ENCODE data around the gene CD276. TPM values are rescaled to one million over a fixed set of nuclear protein-coding genes. Genes with fewer than 3 reads are reported as not detected.
"Not testable (repeated sequence)": the region's sequence is repeated elsewhere in the genome, so short reads cannot be mapped to it uniquely, and the experiment has no call there.

Gene CD276
- polyA plus RNA-seq, 4 donors = 7.8 to 86.5 (median 25.5) TPM

DNA sequence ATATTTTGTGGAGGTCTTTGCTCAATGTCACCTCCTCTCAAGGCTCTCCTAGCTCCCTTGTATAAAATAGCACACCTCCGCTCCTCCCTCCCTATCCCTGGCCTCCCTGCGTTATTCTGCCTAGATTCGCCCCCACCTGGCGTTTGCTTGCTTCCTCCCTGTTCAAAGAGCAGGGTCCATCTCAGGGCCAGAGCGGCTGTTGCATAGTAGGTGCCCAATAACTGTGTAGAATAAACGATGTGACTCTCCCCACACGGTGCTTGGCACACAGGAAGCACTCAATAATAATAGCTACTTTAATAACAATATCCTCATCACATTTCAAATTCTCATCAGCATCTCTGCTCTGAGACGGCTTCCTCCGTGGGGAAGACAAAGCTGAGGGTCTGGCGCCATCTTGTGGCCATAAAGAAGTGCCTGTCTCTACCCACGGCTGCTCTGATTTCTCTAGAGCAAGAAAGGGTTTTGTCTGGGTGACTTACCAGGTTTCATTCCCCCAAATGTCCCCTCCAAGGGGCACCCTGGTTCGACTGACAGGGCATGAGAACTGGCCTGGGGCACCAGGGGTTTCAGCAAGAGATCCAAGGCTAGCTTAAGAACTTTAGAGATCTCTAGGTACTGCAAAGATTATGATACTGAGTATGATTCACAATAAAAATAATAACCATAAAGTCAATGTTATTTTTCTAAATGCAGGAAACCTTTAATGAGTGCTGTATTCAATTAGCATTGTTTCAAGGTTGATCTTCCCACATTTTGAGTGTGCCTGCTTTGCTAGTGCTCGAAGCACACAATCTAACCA lies 16.1 kb downstream of the CD276 start:
- DNase-seq (peak; percentile 84 to 88), FAIRE-seq (no peak)
- Histone ChIP-seq H3K27me3 (ENCODE audit: control insufficient read depth in 3 of 3, insufficient read depth in 3 of 3, low read length in 3 of 3) (no peaks in the 10 kb centered on the region), H3K9me3 (ENCODE audit: control insufficient read depth in 2 of 2, insufficient read depth in 1 of 2, low read depth in 1 of 2, low read length in 1 of 2) (no peaks in the 10 kb centered on the region), H3K27ac (ENCODE audit: low read depth in 1 of 3, low read length in 2 of 3) (no peak overlapping the region), H3K4me3 (ENCODE audit: low read depth in 1 of 3, low read length in 3 of 3) (no peak overlapping the region), H3K36me3 (ENCODE audit: control insufficient read depth in 3 of 3, insufficient read depth in 2 of 3, low read depth in 1 of 3, low read length in 3 of 3) (peaks cover 0 to 58% (median 3%) of the 10 kb centered on the region in 3 donors), H3K4me1 (ENCODE audit: control insufficient read depth in 3 of 3, insufficient read depth in 2 of 3, low read depth in 1 of 3, low read length in 2 of 3) (peaks cover 0 to 9% (median 0%) of the 10 kb centered on the region in 3 donors)
- WGBS, 3 donors = 17 to 29% (median 20%) methylated on average over 13 of the region's 13 CpGs

DNA sequence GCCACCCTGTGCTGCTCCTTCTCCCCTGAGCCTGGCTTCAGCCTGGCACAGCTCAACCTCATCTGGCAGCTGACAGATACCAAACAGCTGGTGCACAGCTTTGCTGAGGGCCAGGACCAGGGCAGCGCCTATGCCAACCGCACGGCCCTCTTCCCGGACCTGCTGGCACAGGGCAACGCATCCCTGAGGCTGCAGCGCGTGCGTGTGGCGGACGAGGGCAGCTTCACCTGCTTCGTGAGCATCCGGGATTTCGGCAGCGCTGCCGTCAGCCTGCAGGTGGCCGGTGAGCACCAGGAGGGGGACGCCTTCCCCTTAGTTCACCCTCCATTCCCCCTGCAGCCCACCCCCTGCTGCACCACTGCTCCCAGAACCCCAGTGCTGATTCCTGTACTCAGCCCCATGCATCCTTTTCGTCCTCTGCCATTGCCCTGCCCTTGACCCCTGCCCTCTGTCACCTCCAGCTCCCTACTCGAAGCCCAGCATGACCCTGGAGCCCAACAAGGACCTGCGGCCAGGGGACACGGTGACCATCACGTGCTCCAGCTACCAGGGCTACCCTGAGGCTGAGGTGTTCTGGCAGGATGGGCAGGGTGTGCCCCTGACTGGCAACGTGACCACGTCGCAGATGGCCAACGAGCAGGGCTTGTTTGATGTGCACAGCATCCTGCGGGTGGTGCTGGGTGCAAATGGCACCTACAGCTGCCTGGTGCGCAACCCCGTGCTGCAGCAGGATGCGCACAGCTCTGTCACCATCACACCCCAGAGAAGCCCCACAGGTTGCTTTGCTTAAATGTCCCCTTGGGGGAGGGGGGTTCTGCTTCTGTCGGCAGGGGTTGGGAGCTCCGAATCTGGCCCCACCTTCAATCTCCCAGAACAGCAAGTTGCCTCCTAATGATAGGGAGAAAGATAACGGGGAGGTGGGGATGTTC lies 18.4 kb downstream of the CD276 start:
- DNase-seq; H3K27me3 ChIP-seq (ENCODE audit: control insufficient read depth in 3 of 3, insufficient read depth in 3 of 3, low read length in 3 of 3); H3K9me3 ChIP-seq (ENCODE audit: control insufficient read depth in 2 of 2, insufficient read depth in 1 of 2, low read depth in 1 of 2, low read length in 1 of 2); H3K4me1 ChIP-seq (ENCODE audit: control insufficient read depth in 3 of 3, insufficient read depth in 2 of 3, low read depth in 1 of 3, low read length in 2 of 3); H3K4me3 ChIP-seq (ENCODE audit: low read depth in 1 of 3, low read length in 3 of 3); H3K27ac ChIP-seq (ENCODE audit: low read depth in 1 of 3, low read length in 2 of 3); FAIRE-seq: not testable (repeated sequence)
- WGBS, 3 donors = 89 to 91% (median 89%) methylated on average over 28 to 33 of the region's 33 CpGs
- peaks cover 0 to 74% (median 3%) of the 10 kb centered on the region in 3 donors for H3K36me3 ChIP-seq (ENCODE audit: control insufficient read depth in 3 of 3, insufficient read depth in 2 of 3, low read depth in 1 of 3, low read length in 3 of 3)

- not testable (repeated sequence) for H3K27me3 ChIP-seq (ENCODE audit: control insufficient read depth in 3 of 3, insufficient read depth in 3 of 3, low read length in 3 of 3); H3K9me3 ChIP-seq (ENCODE audit: control insufficient read depth in 2 of 2, insufficient read depth in 1 of 2, low read depth in 1 of 2, low read length in 1 of 2); H3K4me3 ChIP-seq (ENCODE audit: low read depth in 1 of 3, low read length in 3 of 3); H3K4me1 ChIP-seq (ENCODE audit: control insufficient read depth in 3 of 3, insufficient read depth in 2 of 3, low read depth in 1 of 3, low read length in 2 of 3); FAIRE-seq; H3K27ac ChIP-seq (ENCODE audit: low read depth in 1 of 3, low read length in 2 of 3); DNase-seq
- WGBS, 3 donors = 89 to 90% (median 90%) methylated on average over 20 to 23 of the region's 23 CpGs
- peaks cover 0 to 80% (median 4%) of the 10 kb centered on the region in 3 donors for H3K36me3 ChIP-seq (ENCODE audit: control insufficient read depth in 3 of 3, insufficient read depth in 2 of 3, low read depth in 1 of 3, low read length in 3 of 3)
These were observed 19.4 kb downstream of the CD276 start for GRCh38 chr15:73703601-73704000.

GRCh38 chr15:73704142-73704868 lies 20.1 kb downstream of the CD276 start:
- not testable (repeated sequence) for H3K4me3 ChIP-seq (ENCODE audit: low read depth in 1 of 3, low read length in 3 of 3); H3K9me3 ChIP-seq (ENCODE audit: control insufficient read depth in 2 of 2, insufficient read depth in 1 of 2, low read depth in 1 of 2, low read length in 1 of 2); FAIRE-seq; H3K4me1 ChIP-seq (ENCODE audit: control insufficient read depth in 3 of 3, insufficient read depth in 2 of 3, low read depth in 1 of 3, low read length in 2 of 3); H3K27ac ChIP-seq (ENCODE audit: low read depth in 1 of 3, low read length in 2 of 3); H3K27me3 ChIP-seq (ENCODE audit: control insufficient read depth in 3 of 3, insufficient read depth in 3 of 3, low read length in 3 of 3); DNase-seq
- peaks cover 0 to 84% (median 4%) of the 10 kb centered on the region in 3 donors for H3K36me3 ChIP-seq (ENCODE audit: control insufficient read depth in 3 of 3, insufficient read depth in 2 of 3, low read depth in 1 of 3, low read length in 3 of 3)
- WGBS, 3 donors = 77 to 83% (median 82%) methylated on average over 20 to 23 of the region's 23 CpGs

DNA sequence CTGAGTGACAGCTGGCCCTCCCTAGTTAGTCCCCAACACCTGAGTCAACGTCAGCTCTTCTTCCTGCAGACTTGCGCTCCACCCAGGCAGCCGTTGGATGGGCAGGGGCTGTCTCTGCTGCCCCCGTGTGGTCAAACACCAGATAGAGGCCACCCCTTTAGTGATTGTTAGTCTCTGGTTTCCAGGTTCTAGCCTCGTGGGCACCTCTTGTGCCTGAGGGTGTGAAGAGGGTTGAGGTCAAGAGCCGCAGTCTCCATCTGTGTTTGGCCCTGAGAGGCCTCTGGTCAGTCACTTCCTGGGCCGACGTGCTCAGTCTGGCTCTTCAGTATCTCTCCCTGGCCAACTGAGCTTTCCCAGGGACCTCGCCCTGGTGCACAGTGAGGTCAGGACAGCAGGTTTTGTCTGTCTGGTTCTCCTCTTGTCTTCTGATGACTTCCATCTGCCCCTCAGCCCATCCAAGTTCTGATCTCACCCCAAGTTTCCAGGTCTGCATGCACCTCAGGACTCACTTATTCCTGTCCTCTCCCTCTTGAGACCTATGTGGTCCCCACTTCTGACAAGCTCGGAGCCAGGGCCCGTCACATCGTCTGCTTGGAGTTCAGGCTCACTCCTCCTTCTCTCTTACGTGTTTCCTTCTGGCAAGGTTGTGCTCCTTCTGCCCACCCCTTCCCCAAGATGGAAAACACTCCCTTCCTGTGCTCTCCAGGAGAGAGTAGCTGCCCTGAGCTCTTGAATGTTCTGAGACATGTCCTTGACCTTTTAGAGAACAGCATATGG lies 20.9 kb downstream of the CD276 start:
- FAIRE-seq (no peak), DNase-seq (peak; percentile 74 to 79)
- Histone ChIP-seq H3K27ac (ENCODE audit: low read depth in 1 of 3, low read length in 2 of 3) (no peak overlapping the region), H3K36me3 (ENCODE audit: control insufficient read depth in 3 of 3, insufficient read depth in 2 of 3, low read depth in 1 of 3, low read length in 3 of 3) (peaks cover 0 to 82% (median 4%) of the 10 kb centered on the region in 3 donors), H3K4me3 (ENCODE audit: low read depth in 1 of 3, low read length in 3 of 3) (no peak overlapping the region), H3K9me3 (ENCODE audit: control insufficient read depth in 2 of 2, insufficient read depth in 1 of 2, low read depth in 1 of 2, low read length in 1 of 2) (no peaks in the 10 kb centered on the region), H3K27me3 (ENCODE audit: control insufficient read depth in 3 of 3, insufficient read depth in 3 of 3, low read length in 3 of 3) (no peaks in the 10 kb centered on the region), H3K4me1 (ENCODE audit: control insufficient read depth in 3 of 3, insufficient read depth in 2 of 3, low read depth in 1 of 3, low read length in 2 of 3) (peaks cover 2 to 5% (median 3%) of the 10 kb centered on the region in 3 donors)
- 46 to 55% (median 50%) methylated on average over 13 of the region's 13 CpGs for WGBS, 3 donors

DNA sequence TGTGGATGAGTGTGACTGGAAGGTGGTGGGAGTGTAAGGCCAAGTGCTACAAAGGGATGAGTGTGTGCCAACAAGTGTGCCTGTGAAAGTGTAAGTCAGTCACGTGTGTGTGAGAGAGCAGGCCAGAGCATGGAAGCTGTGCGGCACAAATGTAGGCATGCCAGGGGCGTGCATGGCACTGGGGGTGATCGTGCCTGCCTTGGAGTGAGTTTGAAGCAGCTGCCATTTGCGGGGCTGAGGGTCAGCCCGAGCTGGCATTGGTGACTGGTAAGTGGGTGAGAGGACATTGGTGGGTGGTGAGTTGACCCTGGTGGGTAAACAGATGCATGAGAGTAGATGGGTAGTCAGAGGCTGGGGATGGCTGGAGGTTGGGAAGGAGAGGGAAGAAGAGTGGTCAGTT lies 24.5 kb downstream of the CD276 start:
- Histone ChIP-seq H3K27ac (ENCODE audit: low read depth in 1 of 3, low read length in 2 of 3) (no peak overlapping the region), H3K9me3 (ENCODE audit: control insufficient read depth in 2 of 2, insufficient read depth in 1 of 2, low read depth in 1 of 2, low read length in 1 of 2) (no peaks in the 10 kb centered on the region), H3K27me3 (ENCODE audit: control insufficient read depth in 3 of 3, insufficient read depth in 3 of 3, low read length in 3 of 3) (no peaks in the 10 kb centered on the region), H3K4me1 (ENCODE audit: control insufficient read depth in 3 of 3, insufficient read depth in 2 of 3, low read depth in 1 of 3, low read length in 2 of 3) (peaks cover 2 to 5% (median 3%) of the 10 kb centered on the region in 3 donors), H3K36me3 (ENCODE audit: control insufficient read depth in 3 of 3, insufficient read depth in 2 of 3, low read depth in 1 of 3, low read length in 3 of 3) (peaks cover 0 to 90% (median 2%) of the 10 kb centered on the region in 3 donors), H3K4me3 (ENCODE audit: low read depth in 1 of 3, low read length in 3 of 3) (no peak overlapping the region)
- no peak for FAIRE-seq
- 91 to 98% (median 93%) methylated on average over 6 of the region's 6 CpGs for WGBS, 3 donors
- DNase-seq = no peak

- FAIRE-seq (no peak), DNase-seq (no peak)
- no peaks in the 10 kb centered on the region for H3K9me3 ChIP-seq (ENCODE audit: control insufficient read depth in 2 of 2, insufficient read depth in 1 of 2, low read depth in 1 of 2, low read length in 1 of 2)
- no peak overlapping the region for H3K4me3 ChIP-seq (ENCODE audit: low read depth in 1 of 3, low read length in 3 of 3)
- 80 to 91% (median 85%) methylated on average over 6 of the region's 6 CpGs for WGBS, 3 donors
- peak overlapping the region; percentile 12 to 42 (median 25) for H3K27ac ChIP-seq (ENCODE audit: low read depth in 1 of 3, low read length in 2 of 3)
- peaks cover 2 to 5% (median 3%) of the 10 kb centered on the region in 3 donors for H3K4me1 ChIP-seq (ENCODE audit: control insufficient read depth in 3 of 3, insufficient read depth in 2 of 3, low read depth in 1 of 3, low read length in 2 of 3)
- H3K27me3 ChIP-seq (ENCODE audit: control insufficient read depth in 3 of 3, insufficient read depth in 3 of 3, low read length in 3 of 3) = no peaks in the 10 kb centered on the region
- peaks cover 0 to 90% (median 2%) of the 10 kb centered on the region in 3 donors for H3K36me3 ChIP-seq (ENCODE audit: control insufficient read depth in 3 of 3, insufficient read depth in 2 of 3, low read depth in 1 of 3, low read length in 3 of 3)
These were observed 25.1 kb downstream of the CD276 start for GRCh38 chr15:73709241-73709640.

Measured in small intestine (tissue), 7 donors.